Body of pancreas (tissue), 4 donors: ENCODE results near the gene GMEB2. TPM values are rescaled to one million over a fixed set of nuclear protein-coding genes. Genes with fewer than 3 reads are reported as not detected.

ENCODE experiments used
- ATAC-seq: fragments of 150-250 bp; one replicate; pipeline ENCODE4 v1.9.1; 2016
- DNase-seq, 4 donors: peaks; one replicate each; pipeline ENCODE4 v3.0.0-alpha.2; 2019
- H3K27ac ChIP-seq, 4 donors: fragments of 200-600 bp; sonication (generic); 1 replicate in 3 of 4; 2 replicates in 1 of 4; pipeline versions ENCODE4 v1.5.1 to v1.6.1; 2016 to 2019; ENCODE audit warnings: mild to moderate bottlenecking in 1 of 4, mixed read lengths in 1 of 4, moderate library complexity in 1 of 4
- H3K27me3 ChIP-seq, 2 donors: fragments of 200-600 bp; sonication (generic); one replicate each; pipeline ENCODE4 v1.6.0; 2016; ENCODE audit warnings: mild to moderate bottlenecking in 1 of 2
- H3K36me3 ChIP-seq, 2 donors: fragments of 200-600 bp; sonication (generic); replicated peaks in 1 of 2; 2 replicates each; pipeline ENCODE4 v1.5.1; 2016; ENCODE audit warnings: low read depth in 2 of 2; ENCODE audit not compliant: insufficient read depth in 1 of 2
- H3K4me1 ChIP-seq: fragments of 200-600 bp; sonication (generic); one replicate; pipeline ENCODE4 v1.6.0; 2016
- H3K4me3 ChIP-seq, 2 donors: fragments of 200-600 bp; sonication (generic); 1 replicate in 1 of 2; 2 replicates in 1 of 2; pipeline ENCODE4 v1.5.1; 2016 to 2019
- H3K9me3 ChIP-seq, 3 donors: fragments of 200-600 bp; sonication (generic); 1 replicate in 2 of 3; 2 replicates in 1 of 3; pipeline ENCODE4 v1.5.1; 2016
- CTCF ChIP-seq, 7 experiments: fragments of 450-650 bp in 4 of 7; fragments of 200-600 bp in 3 of 7; sonication (generic) in 3 of 7; IDR thresholded peaks; one replicate each; pipeline ENCODE4 v1.5.1; 2016 to 2019; ENCODE audit warnings: antibody characterized with exemption in 7 of 7
- POLR2A ChIP-seq, 3 donors: fragments of 450-650 bp; IDR thresholded peaks; one replicate each; pipeline ENCODE4 v1.6.1; 2016; ENCODE audit warnings: antibody characterized with exemption in 3 of 3, mild to moderate bottlenecking in 2 of 3
- WGBS, 2 donors: methylation state at CpG; one replicate each; pipeline ENCODE4 v1.1.5; 2017; 5-methylcytosine and 5-hydroxymethylcytosine counted together
- intact Hi-C: fragments of 100-400 bp; cut with DNase I; formaldehyde crosslinking; loops from one replicate; pipeline ENCODE4 v1.15.1; 2023
- total RNA-seq, 2 donors: library from RNA; depleted of rRNA; stranded (reverse); fragments of >200 nt; gene quantifications; one replicate each; pipeline ENCODE4 v1.1.0, GENCODE V29; 2016

GMEB2 gene
- total RNA-seq, 2 donors from 2014 or later, result 8.9 to 9.9 TPM

- Histone ChIP-seq H3K27me3 (no peaks in the 10 kb centered on the region), H3K9me3 (no peaks in the 10 kb centered on the region), H3K4me3 (no peak overlapping the region), H3K27ac (no peak overlapping the region), H3K4me1 (peaks cover 25% of the 10 kb centered on the region), H3K36me3 (no peaks in the 10 kb centered on the region)
- intact Hi-C loops, result no loop called here
- ATAC-seq, result no peak
- 88 to 89% methylated on average over 15 of the region's 15 CpGs for WGBS, 2 donors
- DNase-seq, result no peak
- no peak for TF ChIP-seq POLR2A (IDR thresholded peaks at IDR 0.05)
- TF ChIP-seq CTCF (IDR thresholded peaks at IDR 0.05), result no peak
Measured at GRCh38 chr20:63624486-63624885, 2.4 kb downstream of the GMEB2 start.

GRCh38 chr20:63622732-63623131 lies 4.2 kb downstream of the GMEB2 start:
- 93 to 95% methylated on average over 14 of the region's 14 CpGs for WGBS, 2 donors
- ATAC-seq (no peak), DNase-seq (no peak)
- Histone ChIP-seq H3K27me3 (no peaks in the 10 kb centered on the region), H3K9me3 (no peaks in the 10 kb centered on the region), H3K4me1 (peaks cover 7% of the 10 kb centered on the region), H3K27ac (no peak overlapping the region), H3K4me3 (no peak overlapping the region), H3K36me3 (peaks cover 0 to 3% of the 10 kb centered on the region in 2 donors)
- intact Hi-C loops, result no loop called here
- TF ChIP-seq POLR2A (IDR thresholded peaks at IDR 0.05) (no peak), CTCF (IDR thresholded peaks at IDR 0.05) (no peak)

GRCh38 chr20:63622096-63622495 lies 4.8 kb downstream of the GMEB2 start:
- H3K9me3 ChIP-seq, result no peaks in the 10 kb centered on the region
- no peak overlapping the region for H3K4me3 ChIP-seq
- no peaks in the 10 kb centered on the region for H3K27me3 ChIP-seq
- ATAC-seq (no peak), DNase-seq (no peak)
- H3K27ac ChIP-seq, result no peak overlapping the region
- peaks cover 0 to 3% of the 10 kb centered on the region in 2 donors for H3K36me3 ChIP-seq
- 79 to 95% methylated on average over 4 of the region's 4 CpGs for WGBS, 2 donors
- peaks cover 7% of the 10 kb centered on the region for H3K4me1 ChIP-seq
- TF ChIP-seq CTCF (IDR thresholded peaks at IDR 0.05), result no peak
- no peak for TF ChIP-seq POLR2A (IDR thresholded peaks at IDR 0.05)
- intact Hi-C loops, result no loop called here

- no peak for DNase-seq
- H3K36me3 ChIP-seq, result peaks cover 0 to 5% of the 10 kb centered on the region in 2 donors
- peaks cover 6% of the 10 kb centered on the region for H3K4me1 ChIP-seq
- no peak for ATAC-seq
- no peak overlapping the region for H3K4me3 ChIP-seq
- no peak for TF ChIP-seq POLR2A (IDR thresholded peaks at IDR 0.05)
- TF ChIP-seq CTCF (IDR thresholded peaks at IDR 0.05), result no peak
- H3K9me3 ChIP-seq, result no peaks in the 10 kb centered on the region
- no peak overlapping the region for H3K27ac ChIP-seq
- WGBS, 2 donors, result 68 to 76% methylated on average over 8 of the region's 8 CpGs
- H3K27me3 ChIP-seq, result no peaks in the 10 kb centered on the region
- intact Hi-C loops, result no loop called here
Measured at GRCh38 chr20:63620991-63621390, 5.9 kb downstream of the GMEB2 start.

- peaks cover 0 to 5% of the 10 kb centered on the region in 2 donors for H3K36me3 ChIP-seq
- intact Hi-C loops, result no loop called here
- ATAC-seq (no peak), DNase-seq (no peak)
- H3K9me3 ChIP-seq, result no peaks in the 10 kb centered on the region
- WGBS, 2 donors, result 83 to 91% methylated on average over 12 to 13 of the region's 13 CpGs
- TF ChIP-seq CTCF (IDR thresholded peaks at IDR 0.05), result no peak
- no peak for TF ChIP-seq POLR2A (IDR thresholded peaks at IDR 0.05)
- H3K4me1 ChIP-seq, result no peaks in the 10 kb centered on the region
- no peak overlapping the region for H3K4me3 ChIP-seq
- H3K27me3 ChIP-seq, result no peaks in the 10 kb centered on the region
- no peak overlapping the region for H3K27ac ChIP-seq
Measured at GRCh38 chr20:63619505-63619904, 7.4 kb downstream of the GMEB2 start.
